ENCODE results near the gene HTT-AS. TPM values are rescaled to one million over a fixed set of nuclear protein-coding genes. Genes with fewer than 3 reads are reported as not detected.

The HTT-AS gene
- total RNA-seq, 1 donor from 2014 or later: not detected

GRCh38 chr4:3046623-3047022 lies 27.7 kb downstream of the HTT-AS start:
- Mint-ChIP-seq H3K27ac (no peak overlapping the region), H3K27me3 (ENCODE audit: low read depth) (peaks cover 9% of the 10 kb centered on the region), H3K4me1 (peaks cover 15% of the 10 kb centered on the region), H3K4me3 (no peak overlapping the region), H3K9me3 (no peaks in the 10 kb centered on the region), H3K36me3 (no peaks in the 10 kb centered on the region)
- DNase-seq (ENCODE audit: low spot score in 2 of 2, unreplicated experiment in 2 of 2): no peak
- TF ChIP-seq CTCF (IDR thresholded peaks at IDR 0.05; ENCODE audit: unreplicated experiment): no peak

GRCh38 chr4:3046162-3046561 lies 28.2 kb downstream of the HTT-AS start:
- Mint-ChIP-seq H3K4me1 (peaks cover 14% of the 10 kb centered on the region), H3K9me3 (no peaks in the 10 kb centered on the region), H3K4me3 (no peak overlapping the region)

GRCh38 chr4:3044870-3045819 lies 29.2 kb downstream of the HTT-AS start:
- Mint-ChIP-seq H3K27me3 (ENCODE audit: low read depth) (peaks cover 5% of the 10 kb centered on the region), H3K36me3 (no peaks in the 10 kb centered on the region), H3K9me3 (no peaks in the 10 kb centered on the region), H3K27ac (no peak overlapping the region), H3K4me1 (peaks cover 11% of the 10 kb centered on the region), H3K4me3 (no peak overlapping the region)
- DNase-seq (ENCODE audit: low spot score in 2 of 2, unreplicated experiment in 2 of 2): no peak
- TF ChIP-seq CTCF (IDR thresholded peaks at IDR 0.05; ENCODE audit: unreplicated experiment): no peak

More at GRCh38 chr4:3046162-3046561, 28.2 kb downstream of the HTT-AS start:
- Mint-ChIP-seq H3K36me3 (no peaks in the 10 kb centered on the region), H3K27me3 (ENCODE audit: low read depth) (peaks cover 8% of the 10 kb centered on the region), H3K27ac (no peak overlapping the region)
- DNase-seq (ENCODE audit: low spot score in 2 of 2, unreplicated experiment in 2 of 2): no peak
- TF ChIP-seq CTCF (IDR thresholded peaks at IDR 0.05; ENCODE audit: unreplicated experiment): no peak

- no peak overlapping the region for H3K27ac Mint-ChIP-seq
Observed at GRCh38 chr4:3043282-3044020, 30.9 kb downstream of the HTT-AS start.

GRCh38 chr4:3042226-3042625 lies 32.1 kb downstream of the HTT-AS start:
- Mint-ChIP-seq H3K4me3 (no peak overlapping the region), H3K9me3 (no peaks in the 10 kb centered on the region), H3K27ac (peak overlapping the region; percentile 14), H3K36me3 (no peaks in the 10 kb centered on the region), H3K27me3 (ENCODE audit: low read depth) (no peaks in the 10 kb centered on the region), H3K4me1 (peaks cover 16% of the 10 kb centered on the region)
- no peak for DNase-seq (ENCODE audit: low spot score in 2 of 2, unreplicated experiment in 2 of 2)
- no peak for TF ChIP-seq CTCF (IDR thresholded peaks at IDR 0.05; ENCODE audit: unreplicated experiment)

More at GRCh38 chr4:3043282-3044020, 30.9 kb downstream of the HTT-AS start:
- Mint-ChIP-seq H3K9me3 (no peaks in the 10 kb centered on the region), H3K36me3 (no peaks in the 10 kb centered on the region), H3K4me1 (peaks cover 7% of the 10 kb centered on the region), H3K27me3 (ENCODE audit: low read depth) (no peaks in the 10 kb centered on the region), H3K4me3 (no peak overlapping the region)
- no peak for TF ChIP-seq CTCF (IDR thresholded peaks at IDR 0.05; ENCODE audit: unreplicated experiment)
- DNase-seq (ENCODE audit: low spot score in 2 of 2, unreplicated experiment in 2 of 2): no peak

All from mesothelial cell of epicardium (in vitro differentiated cells).